ENCODE results near the gene DENND2C. TPM values are rescaled to one million over a fixed set of nuclear protein-coding genes. Genes with fewer than 3 reads are reported as not detected.

Gene DENND2C
- total RNA-seq, 1 experiment from 2014 or later, result 3.6 TPM

DNA sequence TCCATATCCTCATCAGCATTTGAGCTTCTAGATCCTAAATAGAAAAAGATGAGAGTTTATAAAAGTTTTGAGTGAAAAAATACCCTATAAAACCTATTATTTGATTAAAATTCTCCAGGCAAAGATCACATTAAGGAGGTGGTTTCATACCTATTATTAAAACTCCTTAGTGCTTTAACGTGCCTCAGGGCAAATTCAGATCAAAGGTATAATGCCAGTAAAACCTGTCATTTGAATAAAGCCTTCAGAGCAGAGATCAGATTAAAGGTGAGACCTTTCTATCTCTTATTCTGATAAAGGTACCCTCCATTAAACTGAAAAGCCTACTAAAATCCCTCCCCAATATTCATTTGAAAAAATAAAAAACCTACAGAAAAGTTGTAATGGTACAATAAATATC lies 124.5 kb downstream of the DENND2C start:
- no peak for TF ChIP-seq SIN3A (IDR thresholded peaks at IDR 0.05; ENCODE audit: low read depth)
- no peak for TF ChIP-seq EGR1 (IDR thresholded peaks at IDR 0.05; ENCODE audit: low read depth)
- no peak for TF ChIP-seq YY1 (IDR thresholded peaks at IDR 0.05; ENCODE audit: extremely low read depth, insufficient replicate concordance, low read depth, low read length)
- TF ChIP-seq, protein P1, sequence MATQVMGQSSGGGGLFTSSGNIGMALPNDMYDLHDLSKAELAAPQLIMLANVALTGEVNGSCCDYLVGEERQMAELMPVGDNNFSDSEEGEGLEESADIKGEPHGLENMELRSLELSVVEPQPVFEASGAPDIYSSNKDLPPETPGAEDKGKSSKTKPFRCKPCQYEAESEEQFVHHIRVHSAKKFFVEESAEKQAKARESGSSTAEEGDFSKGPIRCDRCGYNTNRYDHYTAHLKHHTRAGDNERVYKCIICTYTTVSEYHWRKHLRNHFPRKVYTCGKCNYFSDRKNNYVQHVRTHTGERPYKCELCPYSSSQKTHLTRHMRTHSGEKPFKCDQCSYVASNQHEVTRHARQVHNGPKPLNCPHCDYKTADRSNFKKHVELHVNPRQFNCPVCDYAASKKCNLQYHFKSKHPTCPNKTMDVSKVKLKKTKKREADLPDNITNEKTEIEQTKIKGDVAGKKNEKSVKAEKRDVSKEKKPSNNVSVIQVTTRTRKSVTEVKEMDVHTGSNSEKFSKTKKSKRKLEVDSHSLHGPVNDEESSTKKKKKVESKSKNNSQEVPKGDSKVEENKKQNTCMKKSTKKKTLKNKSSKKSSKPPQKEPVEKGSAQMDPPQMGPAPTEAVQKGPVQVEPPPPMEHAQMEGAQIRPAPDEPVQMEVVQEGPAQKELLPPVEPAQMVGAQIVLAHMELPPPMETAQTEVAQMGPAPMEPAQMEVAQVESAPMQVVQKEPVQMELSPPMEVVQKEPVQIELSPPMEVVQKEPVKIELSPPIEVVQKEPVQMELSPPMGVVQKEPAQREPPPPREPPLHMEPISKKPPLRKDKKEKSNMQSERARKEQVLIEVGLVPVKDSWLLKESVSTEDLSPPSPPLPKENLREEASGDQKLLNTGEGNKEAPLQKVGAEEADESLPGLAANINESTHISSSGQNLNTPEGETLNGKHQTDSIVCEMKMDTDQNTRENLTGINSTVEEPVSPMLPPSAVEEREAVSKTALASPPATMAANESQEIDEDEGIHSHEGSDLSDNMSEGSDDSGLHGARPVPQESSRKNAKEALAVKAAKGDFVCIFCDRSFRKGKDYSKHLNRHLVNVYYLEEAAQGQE (IDR thresholded peaks at IDR 0.05; ENCODE audit: low read depth), result no peak
- no peak for TF ChIP-seq JUND (IDR thresholded peaks at IDR 0.05)
- TF ChIP-seq, protein P2, sequence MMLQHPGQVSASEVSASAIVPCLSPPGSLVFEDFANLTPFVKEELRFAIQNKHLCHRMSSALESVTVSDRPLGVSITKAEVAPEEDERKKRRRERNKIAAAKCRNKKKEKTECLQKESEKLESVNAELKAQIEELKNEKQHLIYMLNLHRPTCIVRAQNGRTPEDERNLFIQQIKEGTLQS (IDR thresholded peaks at IDR 0.05), result no peak
- TF ChIP-seq, protein P3, sequence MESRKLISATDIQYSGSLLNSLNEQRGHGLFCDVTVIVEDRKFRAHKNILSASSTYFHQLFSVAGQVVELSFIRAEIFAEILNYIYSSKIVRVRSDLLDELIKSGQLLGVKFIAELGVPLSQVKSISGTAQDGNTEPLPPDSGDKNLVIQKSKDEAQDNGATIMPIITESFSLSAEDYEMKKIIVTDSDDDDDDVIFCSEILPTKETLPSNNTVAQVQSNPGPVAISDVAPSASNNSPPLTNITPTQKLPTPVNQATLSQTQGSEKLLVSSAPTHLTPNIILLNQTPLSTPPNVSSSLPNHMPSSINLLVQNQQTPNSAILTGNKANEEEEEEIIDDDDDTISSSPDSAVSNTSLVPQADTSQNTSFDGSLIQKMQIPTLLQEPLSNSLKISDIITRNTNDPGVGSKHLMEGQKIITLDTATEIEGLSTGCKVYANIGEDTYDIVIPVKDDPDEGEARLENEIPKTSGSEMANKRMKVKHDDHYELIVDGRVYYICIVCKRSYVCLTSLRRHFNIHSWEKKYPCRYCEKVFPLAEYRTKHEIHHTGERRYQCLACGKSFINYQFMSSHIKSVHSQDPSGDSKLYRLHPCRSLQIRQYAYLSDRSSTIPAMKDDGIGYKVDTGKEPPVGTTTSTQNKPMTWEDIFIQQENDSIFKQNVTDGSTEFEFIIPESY (IDR thresholded peaks at IDR 0.05; ENCODE audit: extremely low read depth, insufficient replicate concordance, low read length), result no peak
- Histone ChIP-seq H3K9ac (ENCODE audit: low read length) (no peak overlapping the region), H3K27ac (ENCODE audit: low read depth, low read length) (no peak overlapping the region), H4K20me1 (ENCODE audit: insufficient read depth) (no peaks in the 10 kb centered on the region), H3K79me2 (ENCODE audit: insufficient read depth, low read length) (no peaks in the 10 kb centered on the region), H2AFZ (ENCODE audit: low read depth, low read length, poor library complexity, severe bottlenecking) (no peak overlapping the region), H3K36me3 (ENCODE audit: control insufficient read depth in 1 of 2, insufficient read depth in 2 of 2, low read length in 2 of 2) (no peaks in the 10 kb centered on the region), H3K9me2 (ENCODE audit: insufficient read depth) (no peaks in the 10 kb centered on the region), H3K9me3 (ENCODE audit: control insufficient read depth in 1 of 2, insufficient read depth in 1 of 2, low read depth in 1 of 2, low read length in 2 of 2) (no peaks in the 10 kb centered on the region), H3K4me2 (ENCODE audit: low read length) (no peak overlapping the region), H3K27me3 (ENCODE audit: insufficient read depth, low read length) (no peaks in the 10 kb centered on the region), H3K4me1 (ENCODE audit: control insufficient read depth in 1 of 2, insufficient read depth in 2 of 2, low read length in 2 of 2) (no peaks in the 10 kb centered on the region), H3K4me3 (replicated peaks in 1 of 2; ENCODE audit: low read depth in 1 of 2, low read length in 2 of 2) (no peak overlapping the region)
- intact Hi-C loops (cut with micrococcal nuclease), result no loop called here
- ChIA-PET POLR2A (no interaction called here), RAD21 (ENCODE audit: low non-redundant PET in 1 of 2, low total read pairs in 2 of 2, uncharacterized antibody in 2 of 2, unreplicated experiment in 2 of 2) (no interaction called here), CTCF (no interaction called here)
- DNase-seq (ENCODE audit: low read depth, low spot score), result no peak
- BruUV-seq (replicated peaks), result no TSS peak
- ATAC-seq, result no peak
